HG03108 (cell line): Measurements from ENCODE around the gene APIP.
"Not testable (repeated sequence)": the region's sequence is repeated elsewhere in the genome, so short reads cannot be mapped to it uniquely, and the experiment has no call there.

ENCODE experiments used
- ATAC-seq: cut with Tn5 transposase; IDR thresholded peaks from one replicate; pipeline ENCODE4 v1.9.1; 2021; ENCODE audit warnings: moderate library complexity; ENCODE audit not compliant: unreplicated experiment

Gene APIP

GRCh38 chr11:34926101-34926830 lies 10.1 kb upstream of the APIP start:
- ATAC-seq: no peak

- ATAC-seq: no peak
Measured at GRCh38 chr11:34924714-34925113, 8.5 kb upstream of the APIP start.

DNA sequence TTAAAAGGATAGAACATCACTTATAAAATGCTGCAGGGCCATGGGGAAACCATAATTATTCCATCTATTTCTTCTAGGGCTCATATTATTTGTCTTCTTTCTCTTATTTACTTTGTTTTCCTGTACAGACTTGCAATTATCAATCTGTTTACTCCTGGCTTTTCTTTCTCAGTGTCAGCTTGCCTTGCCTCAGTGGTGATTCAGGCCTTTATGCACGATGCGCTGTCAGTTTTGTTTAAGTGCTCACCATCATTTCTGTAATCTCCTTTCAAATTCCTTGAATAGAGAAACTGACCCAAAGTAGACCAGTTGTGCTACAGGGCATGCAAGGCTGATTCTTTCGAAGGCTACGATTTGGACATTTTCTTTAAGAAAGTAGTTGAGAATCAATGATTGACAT lies 5.0 kb upstream of the APIP start:
- no peak for ATAC-seq

- ATAC-seq: peak; percentile 18
Measured at GRCh38 chr11:34916843-34917770, 928 bp upstream of the APIP start.

- ATAC-seq: peak; percentile 3
Measured at GRCh38 chr11:34915136-34916014, 804 bp downstream of the APIP start.

DNA sequence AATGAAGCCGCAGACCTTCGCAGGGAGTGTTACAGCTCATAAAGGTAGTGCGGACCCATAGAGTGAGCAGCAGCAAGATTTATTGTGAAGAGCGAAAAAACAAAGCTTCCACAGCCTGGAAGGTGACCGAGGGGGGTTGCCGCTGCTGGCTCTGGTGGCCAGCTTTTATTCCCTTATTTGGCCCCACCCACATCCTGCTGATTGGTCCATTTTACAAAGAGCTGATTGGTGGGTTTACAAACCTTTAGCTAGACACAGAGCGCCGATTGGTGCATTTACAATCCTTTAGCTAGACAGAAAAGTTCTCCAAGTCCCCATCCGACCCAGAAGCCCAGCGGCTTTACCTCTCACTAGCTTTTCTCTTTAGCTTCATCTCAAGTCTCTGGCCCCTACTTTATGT lies 2.6 kb downstream of the APIP start:
- not testable (repeated sequence) for ATAC-seq

DNA sequence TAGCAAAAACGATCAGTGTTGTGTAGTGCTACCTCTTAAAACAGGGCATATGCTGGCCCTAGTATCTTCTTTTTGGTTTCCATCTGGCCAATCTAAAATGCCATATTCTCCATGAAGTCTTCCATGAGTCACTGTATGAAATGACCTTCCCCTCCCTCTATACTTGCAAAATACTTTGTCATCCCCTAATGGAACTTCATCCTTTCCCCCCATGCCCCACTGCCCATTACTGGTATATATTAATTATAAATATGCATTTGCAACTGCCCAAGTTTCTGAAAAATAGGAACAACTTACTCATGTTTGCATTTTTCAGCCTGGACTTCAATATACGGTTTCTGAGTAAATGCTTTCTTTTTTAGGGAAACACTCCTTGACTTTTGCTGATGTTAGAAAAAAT lies 4.5 kb downstream of the APIP start:
- no peak for ATAC-seq

DNA sequence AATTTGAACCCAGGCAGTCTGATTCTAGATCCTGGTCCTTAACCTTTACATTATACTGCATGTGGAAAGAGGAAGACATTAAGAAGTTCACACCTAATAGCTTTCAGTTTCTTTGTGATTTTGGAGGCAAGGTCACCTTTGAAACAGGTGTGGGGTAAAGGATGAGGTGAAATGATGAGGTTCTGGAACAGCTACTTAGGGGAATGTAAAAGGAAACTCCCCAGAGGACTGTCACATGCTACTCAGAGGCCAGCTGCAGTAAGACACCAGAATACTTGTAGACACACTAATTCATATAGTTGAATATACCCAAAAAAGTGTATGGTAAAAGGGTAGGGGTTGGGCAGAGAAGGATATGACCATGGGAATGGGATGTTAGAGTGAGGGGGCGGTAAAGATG lies 5.4 kb downstream of the APIP start:
- peak; percentile 40 for ATAC-seq

DNA sequence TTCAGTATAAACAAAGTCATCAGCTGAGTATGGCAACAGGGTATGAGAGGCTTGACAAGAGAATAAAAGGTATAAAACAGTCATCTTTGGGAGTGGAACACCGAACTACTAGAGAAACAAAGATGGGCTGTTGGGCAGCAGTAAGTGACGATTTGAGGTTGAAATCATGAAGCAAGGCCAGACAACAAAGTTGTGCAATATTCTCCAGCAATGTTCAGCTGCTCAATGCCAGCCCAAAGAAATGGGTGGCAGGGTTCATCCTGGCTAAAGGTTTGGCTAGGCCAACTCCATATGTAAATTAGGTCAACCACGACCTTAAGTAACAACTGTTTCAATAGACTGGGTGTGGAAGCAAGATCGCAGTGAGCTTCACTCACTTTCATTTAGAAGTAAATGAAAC lies 6.2 kb downstream of the APIP start:
- no peak for ATAC-seq

DNA sequence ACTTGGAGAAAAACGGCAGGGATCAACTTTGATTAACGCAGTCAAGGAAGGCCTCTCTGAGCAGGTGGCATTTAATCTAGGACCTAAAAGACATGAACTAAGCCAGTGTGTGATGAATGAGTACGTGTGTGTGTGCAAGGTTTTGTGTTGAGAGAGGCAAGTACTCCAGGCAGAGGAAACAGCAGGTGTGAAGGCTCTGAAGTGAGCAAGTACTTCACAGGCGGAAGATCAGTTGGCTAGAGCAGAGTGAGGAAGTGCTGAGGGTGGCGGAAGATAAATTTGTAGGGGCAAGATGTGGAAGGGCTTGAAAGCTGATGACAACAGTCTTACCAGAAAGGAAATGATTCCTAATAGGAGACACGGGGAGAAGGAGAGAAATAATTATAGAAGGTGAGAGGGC lies 6.8 kb downstream of the APIP start:
- no peak for ATAC-seq

DNA sequence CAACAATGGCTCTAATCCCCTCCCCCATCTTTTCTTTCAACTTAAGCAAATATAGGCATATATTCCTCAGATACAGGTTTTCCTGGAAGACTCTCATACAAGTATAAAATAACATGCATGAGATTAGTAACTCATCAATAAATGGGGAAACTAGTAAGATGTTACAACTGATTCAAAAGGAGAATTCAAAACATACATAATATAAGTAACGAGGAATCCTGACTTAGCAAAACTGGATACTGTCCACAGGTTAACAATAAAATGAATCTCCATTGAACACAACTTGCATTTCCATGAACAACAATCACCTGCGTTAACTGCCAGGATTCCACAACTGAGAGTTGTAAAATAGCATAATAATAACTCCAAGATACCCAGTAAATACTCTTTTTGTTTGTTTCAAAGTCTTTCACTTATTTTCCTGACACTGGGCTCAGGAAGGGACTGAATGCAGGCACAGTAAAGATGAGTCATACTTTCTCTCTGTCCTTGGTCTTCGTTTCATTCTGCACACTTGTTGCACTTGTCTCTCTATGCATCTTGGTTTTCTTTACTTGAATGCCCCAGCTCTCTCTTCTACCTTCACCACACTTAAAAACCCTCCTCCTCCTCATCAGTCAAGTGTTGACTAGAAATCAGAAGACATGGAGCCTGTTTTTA lies 8.1 kb downstream of the APIP start:
- no peak for ATAC-seq

GRCh38 chr11:34905666-34906065 lies 10.5 kb downstream of the APIP start:
- ATAC-seq: no peak

- ATAC-seq: no peak
Measured at GRCh38 chr11:34904421-34904955, 11.7 kb downstream of the APIP start.

- ATAC-seq: no peak
Measured at GRCh38 chr11:34899633-34900016, 16.6 kb downstream of the APIP start.

DNA sequence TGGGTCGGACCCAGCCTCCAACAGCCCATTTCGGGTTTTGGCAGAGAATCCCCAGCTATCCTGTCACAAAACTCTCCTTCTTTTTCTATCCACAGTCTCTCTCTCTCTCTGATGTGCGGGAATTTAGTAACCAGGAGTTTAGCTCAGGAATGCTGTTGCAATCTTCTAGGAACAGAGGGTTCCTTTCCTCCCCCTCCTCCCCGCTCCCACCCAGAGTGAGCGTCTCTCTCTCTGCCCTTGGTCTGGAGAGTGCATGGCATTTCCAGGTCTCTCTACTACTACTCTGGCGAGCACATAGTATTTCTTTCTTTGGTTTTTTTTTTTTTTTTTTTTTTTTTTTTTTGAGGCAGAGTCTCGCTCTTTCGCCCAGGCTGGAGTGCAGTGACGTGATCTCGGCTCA lies 17.7 kb downstream of the APIP start:
- ATAC-seq: no peak

GRCh38 chr11:34897171-34897870 lies 18.9 kb downstream of the APIP start:
- no peak for ATAC-seq

DNA sequence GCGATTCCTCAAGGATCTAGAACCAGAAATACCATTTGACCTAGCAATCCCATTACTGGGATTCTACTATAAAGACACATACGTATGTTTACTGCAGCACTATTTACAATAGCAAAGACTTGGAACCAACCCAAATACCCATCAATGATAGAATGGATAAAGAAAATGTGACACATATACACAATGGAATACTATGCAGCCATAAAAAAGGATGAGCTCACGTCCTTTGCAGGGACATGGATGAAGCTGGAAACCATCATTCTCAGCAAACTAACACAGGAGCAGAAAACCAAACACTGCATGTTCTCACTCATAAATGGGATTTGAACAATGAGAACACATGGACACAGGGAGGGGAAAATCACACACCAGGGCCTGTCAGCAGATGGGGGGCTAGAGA lies 20.0 kb downstream of the APIP start:
- not testable (repeated sequence) for ATAC-seq

DNA sequence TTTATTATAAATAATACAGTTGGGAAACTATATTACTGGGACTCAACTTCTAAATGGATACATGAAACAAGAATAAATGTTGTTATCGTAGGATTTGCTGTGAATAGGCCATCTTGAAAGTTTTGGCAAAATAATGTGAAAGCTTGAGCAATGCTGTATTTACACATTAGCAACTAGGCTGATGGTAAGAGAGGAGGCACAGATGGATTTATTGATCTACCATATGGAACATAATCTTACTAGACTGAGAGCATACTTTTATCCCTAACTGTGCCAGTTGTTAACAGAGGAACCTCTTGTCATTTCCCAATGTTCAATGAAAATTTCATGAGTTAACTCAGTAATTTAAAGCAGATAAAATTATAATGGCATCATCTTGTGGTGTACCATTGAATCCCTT lies 22.8 kb downstream of the APIP start:
- ATAC-seq: no peak

DNA sequence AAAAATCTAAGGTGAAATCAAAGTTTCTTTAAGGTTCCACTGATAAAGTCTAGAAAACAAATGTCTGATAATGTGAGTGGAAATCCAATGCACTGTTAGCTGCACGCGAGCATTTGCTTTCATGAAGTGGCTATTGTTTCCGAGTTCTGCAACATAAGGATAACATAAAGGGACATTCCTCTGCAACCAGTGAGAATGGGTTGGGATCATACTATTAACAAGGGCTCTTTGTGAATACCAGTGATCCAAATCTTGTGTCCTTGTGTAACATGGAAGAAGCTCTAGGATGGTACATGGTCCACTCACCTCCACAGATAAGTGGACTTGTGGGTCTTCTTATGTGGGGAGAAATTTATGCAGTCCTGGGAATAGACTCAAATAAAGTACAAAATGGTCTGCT lies 24.6 kb downstream of the APIP start:
- no peak for ATAC-seq

DNA sequence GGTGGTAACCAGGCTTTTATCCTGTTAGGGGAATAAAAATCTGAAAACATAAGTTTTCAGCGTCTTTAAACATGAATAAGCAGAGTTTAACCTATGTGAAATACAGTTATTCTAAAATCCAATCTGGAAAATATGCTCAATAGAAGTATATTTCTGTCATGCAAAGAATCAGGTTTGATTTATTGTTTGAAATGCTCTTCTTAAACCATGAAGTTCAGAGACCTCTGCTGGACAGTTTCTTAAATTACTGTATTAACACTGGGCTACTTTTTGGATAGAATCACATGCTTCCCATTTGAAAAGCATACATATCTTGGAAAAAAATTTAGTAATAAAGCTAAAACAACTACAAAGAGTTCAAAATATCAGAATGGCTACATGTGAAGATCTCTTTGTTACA lies 25.4 kb downstream of the APIP start:
- ATAC-seq: no peak
